LNCaP clone FGC (cell line): ENCODE results near the gene GNG12.

Experiments
- DNase-seq: peaks from one replicate; pipeline ENCODE4 v3.0.0-alpha.2; 2011; ENCODE audit warnings: low read depth
- H3K4me3 ChIP-seq: 2 replicates; pipeline ENCODE4 v1.5.1; 2011; ENCODE audit warnings: mild to moderate bottlenecking, low read depth, low read length, control low read depth
- CTCF ChIP-seq: IDR thresholded peaks from 2 replicates; pipeline ENCODE4 v1.5.1; 2012; ENCODE audit warnings: mild to moderate bottlenecking; ENCODE audit not compliant: control insufficient read depth, insufficient read depth; ENCODE audit errors: extremely low read depth

The GNG12 gene

DNA sequence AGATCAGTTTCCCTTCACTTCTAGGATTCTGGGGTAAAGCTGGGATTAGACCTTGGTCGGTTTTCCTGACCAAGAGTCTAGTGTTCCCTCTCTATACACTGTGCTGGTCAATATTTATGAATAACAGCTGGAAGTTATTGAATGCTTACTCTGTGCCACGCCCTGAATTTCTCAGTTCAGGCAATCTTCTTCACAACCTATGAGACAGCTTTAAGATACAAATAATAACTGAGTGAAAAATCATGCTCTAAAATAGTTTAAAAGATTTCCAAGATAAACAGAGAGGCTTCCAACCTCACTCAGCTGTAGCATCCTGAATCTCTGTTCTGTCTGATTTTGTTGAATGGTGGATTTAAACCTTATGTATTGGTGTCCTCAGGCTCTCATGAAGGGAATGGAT lies 72.2 kb downstream of the GNG12 start:
- TF ChIP-seq CTCF = no peak
- no peak for DNase-seq

DNA sequence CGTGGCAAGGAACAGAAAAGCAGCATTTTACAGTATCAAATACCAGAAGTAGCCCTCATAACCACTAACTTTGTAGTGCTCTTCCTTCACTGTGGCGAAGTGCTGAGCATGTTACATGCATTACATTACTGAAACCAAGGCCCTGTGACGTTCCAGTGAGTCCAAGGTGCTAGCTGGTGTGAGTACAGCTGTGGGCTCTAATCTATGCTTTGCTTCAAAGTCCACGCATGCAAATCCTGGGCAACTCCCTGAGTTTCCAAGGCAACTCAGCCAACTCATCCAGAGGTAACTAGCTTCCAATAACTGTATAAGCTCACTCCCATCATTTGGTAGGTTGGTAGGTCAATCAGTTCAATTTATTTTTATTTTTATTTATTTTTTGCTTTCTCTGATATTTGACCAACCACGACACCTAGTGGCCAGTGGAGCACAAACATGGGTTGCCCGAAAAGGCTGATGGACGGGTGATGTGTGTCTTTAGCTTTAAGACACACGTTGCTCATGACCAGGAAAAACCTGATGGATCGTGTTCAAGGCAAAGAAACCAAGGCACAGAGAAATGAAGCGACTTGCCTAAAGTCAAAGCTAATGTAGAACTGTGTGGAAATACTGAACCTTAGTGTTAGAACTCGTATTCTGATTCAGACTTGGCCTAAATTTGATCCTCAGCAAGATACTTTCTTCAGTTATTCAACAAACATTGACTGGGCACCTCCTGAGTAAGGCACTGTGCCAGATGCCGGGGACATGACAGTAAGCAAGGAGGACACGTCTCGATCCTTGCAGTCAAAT lies 73.0 kb downstream of the GNG12 start:
- H3K4me3 ChIP-seq = no peak overlapping the region; the same call in 1 of the 2 replicates
- DNase-seq = peak; percentile 76
- TF ChIP-seq CTCF = peak; percentile 85

More for the DNA sequence above, 72.2 kb downstream of the GNG12 start:
- H3K4me3 ChIP-seq = no peak overlapping the region

GRCh38 chr1:67759692-67760029 lies 73.6 kb downstream of the GNG12 start:
- no peak for DNase-seq
- no peak overlapping the region for H3K4me3 ChIP-seq

DNA sequence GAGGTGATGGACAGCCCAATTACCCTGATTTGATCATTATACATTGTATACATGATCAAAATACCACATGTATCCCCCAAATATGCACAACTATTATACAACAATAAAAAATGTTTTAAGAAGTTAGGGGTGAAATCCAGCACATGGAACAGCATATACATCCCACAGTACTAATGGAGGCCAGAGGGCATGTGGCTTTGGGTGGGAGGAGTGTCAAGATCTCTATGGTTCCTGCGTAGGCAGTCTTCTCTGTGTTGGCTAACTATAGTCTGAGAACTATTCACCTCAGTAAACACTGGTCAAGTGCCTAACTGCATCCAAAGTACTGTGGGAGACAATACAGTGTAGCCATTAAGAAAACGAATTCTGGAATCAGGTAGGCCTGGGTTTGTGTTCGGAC lies 74.2 kb downstream of the GNG12 start:
- no peak overlapping the region for H3K4me3 ChIP-seq
- no peak for TF ChIP-seq CTCF
- no peak for DNase-seq

More at GRCh38 chr1:67759692-67760029, 73.6 kb downstream of the GNG12 start:
- TF ChIP-seq CTCF = no peak

DNA sequence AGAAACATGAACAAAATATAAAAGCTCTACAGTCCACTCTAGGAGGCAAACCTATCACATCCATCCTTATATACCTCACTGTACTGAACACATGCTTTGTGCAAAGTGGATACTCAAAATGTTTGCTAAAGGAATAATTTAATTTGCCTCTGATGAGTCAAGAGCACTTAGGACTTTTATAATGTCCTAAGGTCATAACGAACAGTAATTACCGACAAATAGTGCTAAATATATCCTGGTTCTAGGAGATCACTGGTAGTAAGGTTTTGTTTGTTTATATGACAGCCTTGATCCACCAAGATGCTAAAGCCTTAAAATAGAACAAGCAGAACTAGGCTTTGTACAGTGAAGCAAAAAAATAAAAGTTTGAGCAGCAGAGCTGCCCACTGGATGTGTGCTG lies 77.6 kb downstream of the GNG12 start:
- no peak for DNase-seq
- H3K4me3 ChIP-seq = no peak overlapping the region
- no peak for TF ChIP-seq CTCF

DNA sequence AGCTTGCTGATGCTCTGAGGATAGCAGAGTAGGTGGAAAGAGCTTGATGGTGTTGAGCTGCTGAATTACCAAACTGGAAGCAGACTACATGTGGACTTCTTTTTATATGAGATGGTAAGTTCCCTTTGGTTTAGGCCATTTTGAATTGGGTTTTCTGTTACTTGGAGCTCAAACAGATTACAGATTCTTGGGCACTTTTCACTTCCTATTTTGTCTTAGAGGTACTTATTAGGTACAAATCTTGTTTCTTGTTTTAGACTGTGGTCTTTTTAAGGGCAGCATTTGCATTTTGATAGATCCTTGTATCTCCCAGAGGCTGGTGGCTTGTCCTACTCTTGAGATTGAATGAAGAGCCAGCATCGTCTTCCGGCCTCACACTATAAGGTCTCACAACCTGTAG lies 78.1 kb downstream of the GNG12 start:
- no peak overlapping the region for H3K4me3 ChIP-seq
- no peak for TF ChIP-seq CTCF
- no peak for DNase-seq

GRCh38 chr1:67754526-67754920 lies 78.7 kb downstream of the GNG12 start:
- DNase-seq = no peak
- no peak for TF ChIP-seq CTCF

More at GRCh38 chr1:67754526-67754920, 78.7 kb downstream of the GNG12 start:
- H3K4me3 ChIP-seq = no peak overlapping the region
